Measurements from ENCODE around the gene SETD1B.
A peak's percentile ranks its signal among the peaks of the same experiment; 100 is the strongest.

Gene SETD1B

GRCh38 chr12:121773011-121773777 lies 30.6 kb upstream of the SETD1B start:
- H3K4me1 ChIP-seq (ENCODE audit: control insufficient read depth, low read length), result peaks cover 21% of the 10 kb centered on the region
- no peaks in the 10 kb centered on the region for H3K36me3 ChIP-seq (ENCODE audit: control insufficient read depth, low read length)
- H3K4me3 ChIP-seq (ENCODE audit: low read length), result no peak overlapping the region
- H3K9me3 ChIP-seq (ENCODE audit: control insufficient read depth, insufficient read depth, low read length), result no peaks in the 10 kb centered on the region
- H3K27ac ChIP-seq (ENCODE audit: low read depth, low read length), result no peak overlapping the region
- no peaks in the 10 kb centered on the region for H3K79me2 ChIP-seq (ENCODE audit: control insufficient read depth, low read length)
- no peaks in the 10 kb centered on the region for H3K9me2 ChIP-seq (replicated peaks; ENCODE audit: control insufficient read depth, low read length)
- no peaks in the 10 kb centered on the region for H3F3A ChIP-seq (ENCODE audit: control insufficient read depth, insufficient read depth)
- H3K27me3 ChIP-seq (ENCODE audit: control insufficient read depth, low read length), result no peaks in the 10 kb centered on the region
- H3K4me2 ChIP-seq (ENCODE audit: low read length), result peak overlapping the region; percentile 29; the same call in 1 of the 2 replicates
- no peaks in the 10 kb centered on the region for H4K20me1 ChIP-seq (ENCODE audit: control insufficient read depth, insufficient read depth, low read depth, low read length)
- TF ChIP-seq CTCF (IDR thresholded peaks at IDR 0.05; ENCODE audit: low read depth, low read length, poor library complexity, severe bottlenecking), result peak; percentile 95
- no peak for TF ChIP-seq EZH2phosphoT487 (IDR thresholded peaks at IDR 0.05; ENCODE audit: borderline replicate concordance, low read length)

GRCh38 chr12:121774968-121775474 lies 28.8 kb upstream of the SETD1B start:
- no peaks in the 10 kb centered on the region for H4K20me1 ChIP-seq (ENCODE audit: control insufficient read depth, insufficient read depth, low read depth, low read length)
- no peaks in the 10 kb centered on the region for H3K79me2 ChIP-seq (ENCODE audit: control insufficient read depth, low read length)
- TF ChIP-seq EZH2phosphoT487 (IDR thresholded peaks at IDR 0.05; ENCODE audit: borderline replicate concordance, low read length), result no peak
- no peak overlapping the region for H3K4me3 ChIP-seq (ENCODE audit: low read length)
- H3K9me3 ChIP-seq (ENCODE audit: control insufficient read depth, insufficient read depth, low read length), result no peaks in the 10 kb centered on the region
- no peaks in the 10 kb centered on the region for H3F3A ChIP-seq (ENCODE audit: control insufficient read depth, insufficient read depth)
- H3K4me1 ChIP-seq (ENCODE audit: control insufficient read depth, low read length), result peaks cover 21% of the 10 kb centered on the region
- H3K4me2 ChIP-seq (ENCODE audit: low read length), result no peak overlapping the region
- H3K36me3 ChIP-seq (ENCODE audit: control insufficient read depth, low read length), result peaks cover 5% of the 10 kb centered on the region; the same call in 1 of the 2 replicates
- H3K27ac ChIP-seq (ENCODE audit: low read depth, low read length), result no peak overlapping the region
- H3K9me2 ChIP-seq (replicated peaks; ENCODE audit: control insufficient read depth, low read length), result no peaks in the 10 kb centered on the region
- H3K27me3 ChIP-seq (ENCODE audit: control insufficient read depth, low read length), result no peaks in the 10 kb centered on the region

GRCh38 chr12:121775501-121775900 lies 28.3 kb upstream of the SETD1B start:
- no peaks in the 10 kb centered on the region for H3K9me3 ChIP-seq (ENCODE audit: control insufficient read depth, insufficient read depth, low read length)
- no peak overlapping the region for H3K4me2 ChIP-seq (ENCODE audit: low read length)
- H3F3A ChIP-seq (ENCODE audit: control insufficient read depth, insufficient read depth), result no peaks in the 10 kb centered on the region
- no peaks in the 10 kb centered on the region for H3K27me3 ChIP-seq (ENCODE audit: control insufficient read depth, low read length)
- no peak overlapping the region for H3K27ac ChIP-seq (ENCODE audit: low read depth, low read length)
- H3K4me1 ChIP-seq (ENCODE audit: control insufficient read depth, low read length), result peaks cover 21% of the 10 kb centered on the region
- TF ChIP-seq CTCF (IDR thresholded peaks at IDR 0.05; ENCODE audit: low read depth, low read length, poor library complexity, severe bottlenecking) (no peak), EZH2phosphoT487 (IDR thresholded peaks at IDR 0.05; ENCODE audit: borderline replicate concordance, low read length) (no peak)
- H3K79me2 ChIP-seq (ENCODE audit: control insufficient read depth, low read length), result no peaks in the 10 kb centered on the region
- H3K4me3 ChIP-seq (ENCODE audit: low read length), result no peak overlapping the region
- no peaks in the 10 kb centered on the region for H3K9me2 ChIP-seq (replicated peaks; ENCODE audit: control insufficient read depth, low read length)
- no peaks in the 10 kb centered on the region for H4K20me1 ChIP-seq (ENCODE audit: control insufficient read depth, insufficient read depth, low read depth, low read length)
- H3K36me3 ChIP-seq (ENCODE audit: control insufficient read depth, low read length), result peaks cover 5% of the 10 kb centered on the region; the same call in 1 of the 2 replicates

Measured in DOHH2 (cell line).